ENCODE results near the gene NMT1. TPM values are rescaled to one million over a fixed set of nuclear protein-coding genes. Genes with fewer than 3 reads are reported as not detected.

NMT1 gene
- total RNA-seq, 1 experiment from 2014 or later, result 152 TPM

- DNase-seq (ENCODE audit: low spot score), result no peak
- CTCF ChIA-PET, result interaction anchor here (1.3 to 1.6 kb wide), 2 partner anchors 25 to 62 kb away, joined by 4 to 6 read pairs; partner anchors contain the start of gene ACBD4
- no peaks in the 10 kb centered on the region for H3K4me1 Mint-ChIP-seq
- TF ChIP-seq ZNF512 (CRISPR knock-in tag; IDR thresholded peaks at IDR 0.05; ENCODE audit: borderline replicate concordance), result no peak
- TF ChIP-seq E2F5 (CRISPR knock-in tag; IDR thresholded peaks at IDR 0.05), result no peak
- no peak for TF ChIP-seq MAX (CRISPR knock-in tag; IDR thresholded peaks at IDR 0.05)
- TF ChIP-seq IRF2 (CRISPR knock-in tag; IDR thresholded peaks at IDR 0.05; ENCODE audit: borderline replicate concordance, low read depth), result no peak
- no peak for TF ChIP-seq ESRRA (CRISPR knock-in tag; IDR thresholded peaks at IDR 0.05; ENCODE audit: borderline replicate concordance)
- TF ChIP-seq, protein P1, sequence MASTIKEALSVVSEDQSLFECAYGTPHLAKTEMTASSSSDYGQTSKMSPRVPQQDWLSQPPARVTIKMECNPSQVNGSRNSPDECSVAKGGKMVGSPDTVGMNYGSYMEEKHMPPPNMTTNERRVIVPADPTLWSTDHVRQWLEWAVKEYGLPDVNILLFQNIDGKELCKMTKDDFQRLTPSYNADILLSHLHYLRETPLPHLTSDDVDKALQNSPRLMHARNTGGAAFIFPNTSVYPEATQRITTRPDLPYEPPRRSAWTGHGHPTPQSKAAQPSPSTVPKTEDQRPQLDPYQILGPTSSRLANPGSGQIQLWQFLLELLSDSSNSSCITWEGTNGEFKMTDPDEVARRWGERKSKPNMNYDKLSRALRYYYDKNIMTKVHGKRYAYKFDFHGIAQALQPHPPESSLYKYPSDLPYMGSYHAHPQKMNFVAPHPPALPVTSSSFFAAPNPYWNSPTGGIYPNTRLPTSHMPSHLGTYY (CRISPR knock-in tag; IDR thresholded peaks at IDR 0.05), result no peak
- TF ChIP-seq NFYB (CRISPR knock-in tag; conservative IDR thresholded peaks at IDR 0.05; ENCODE audit: low read depth), result no peak
- TF ChIP-seq GABPB1 (CRISPR knock-in tag; IDR thresholded peaks at IDR 0.05), result peak; percentile 74
- TF ChIP-seq ZNF263 (CRISPR knock-in tag; IDR thresholded peaks at IDR 0.05; ENCODE audit: low read depth), result no peak
- H3K27me3 Mint-ChIP-seq (ENCODE audit: low read depth), result no peaks in the 10 kb centered on the region
- POLR2A ChIA-PET, result interaction anchor here (0.8 kb wide), 1 partner anchor 264 kb away, joined by 3 read pairs; no protein-coding TSS in a partner anchor
- H3K36me3 Mint-ChIP-seq, result peaks cover 34% of the 10 kb centered on the region
- no peaks in the 10 kb centered on the region for H3K9me3 Mint-ChIP-seq
- H3K27ac Mint-ChIP-seq, result peak overlapping the region; percentile 66
- H3K4me3 Mint-ChIP-seq, result no peak overlapping the region
- no peak for ATAC-seq
These were observed 12.4 kb downstream of the NMT1 start for GRCh38 chr17:45073414-45074070.

- Mint-ChIP-seq H3K27me3 (ENCODE audit: low read depth) (no peaks in the 10 kb centered on the region), H3K27ac (no peak overlapping the region), H3K9me3 (no peaks in the 10 kb centered on the region), H3K4me3 (no peak overlapping the region), H3K4me1 (0 out of 2 replicates have a peak, but pooled peaks cover 3% of the 10 kb centered on the region), H3K36me3 (peaks cover 45% of the 10 kb centered on the region)
- ChIA-PET POLR2A (no interaction called here), CTCF (interaction anchor here (2.0 kb wide), 1 partner anchor 21 kb away, joined by 7 read pairs; no protein-coding TSS in a partner anchor)
- TF ChIP-seq NR2C2 (CRISPR knock-in tag; IDR thresholded peaks at IDR 0.05) (no peak), GABPB1 (CRISPR knock-in tag; IDR thresholded peaks at IDR 0.05) (no peak), NFATC4 (CRISPR knock-in tag; IDR thresholded peaks at IDR 0.05) (no peak), E2F1 (CRISPR knock-in tag; IDR thresholded peaks at IDR 0.05) (no peak), CBFB (CRISPR knock-in tag; IDR thresholded peaks at IDR 0.05; ENCODE audit: low read depth) (no peak), ZNF512 (CRISPR knock-in tag; IDR thresholded peaks at IDR 0.05; ENCODE audit: borderline replicate concordance) (no peak), PRRX2 (CRISPR knock-in tag; IDR thresholded peaks at IDR 0.05) (no peak), ZNF138 (CRISPR knock-in tag; conservative IDR thresholded peaks at IDR 0.05) (no peak), GTF2I (CRISPR knock-in tag; conservative IDR thresholded peaks at IDR 0.05) (no peak), ZNF317 (CRISPR knock-in tag; IDR thresholded peaks at IDR 0.05; ENCODE audit: borderline replicate concordance, low read depth) (no peak)
- TF ChIP-seq, protein P2, sequence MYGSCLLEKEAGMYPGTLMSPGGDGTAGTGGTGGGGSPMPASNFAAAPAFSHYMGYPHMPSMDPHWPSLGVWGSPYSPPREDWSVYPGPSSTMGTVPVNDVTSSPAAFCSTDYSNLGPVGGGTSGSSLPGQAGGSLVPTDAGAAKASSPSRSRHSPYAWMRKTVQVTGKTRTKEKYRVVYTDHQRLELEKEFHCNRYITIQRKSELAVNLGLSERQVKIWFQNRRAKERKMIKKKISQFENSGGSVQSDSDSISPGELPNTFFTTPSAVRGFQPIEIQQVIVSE (CRISPR knock-in tag; IDR thresholded peaks at IDR 0.05; ENCODE audit: borderline replicate concordance), result no peak
- DNase-seq (ENCODE audit: low spot score), result no peak
- ATAC-seq, result no peak
These were observed 16.5 kb downstream of the NMT1 start for GRCh38 chr17:45077643-45078042.
